HFFc6 (cell line): ENCODE results near the gene TXN. TPM values are rescaled to one million over a fixed set of nuclear protein-coding genes. Genes with fewer than 3 reads are reported as not detected.
A peak's percentile ranks its signal among the peaks of the same experiment; 100 is the strongest.

Experiments used
- DNase-seq: peaks from one replicate; pipeline ENCODE4 v3.0.0-alpha.2; 2018
- H3K27ac Mint-ChIP-seq: 2 replicates; pipeline ENCODE4 v1.8.0; 2020; ENCODE audit warnings: mild to moderate bottlenecking, mixed read lengths
- H3K27me3 Mint-ChIP-seq: 2 replicates; pipeline ENCODE4 v1.8.0; 2021; ENCODE audit warnings: mild to moderate bottlenecking, moderate library complexity, mixed read lengths; ENCODE audit not compliant: insufficient read depth
- H3K36me3 Mint-ChIP-seq: 2 replicates; pipeline ENCODE4 v1.8.0; 2021; ENCODE audit warnings: low read depth, mixed read lengths
- H3K4me1 Mint-ChIP-seq: 2 replicates; pipeline ENCODE4 v1.8.0; 2020; ENCODE audit warnings: low read depth, mixed read lengths
- H3K4me3 Mint-ChIP-seq: 2 replicates; pipeline ENCODE4 v1.8.0; 2020; ENCODE audit warnings: mild to moderate bottlenecking, moderate library complexity, mixed read lengths
- H3K9me3 Mint-ChIP-seq: 2 replicates; pipeline ENCODE4 v1.8.0; 2020; ENCODE audit warnings: mild to moderate bottlenecking, mixed read lengths
- CTCF ChIP-seq: fragments of 200-600 bp; sonication (generic); IDR thresholded peaks from 2 replicates; pipeline ENCODE4 v1.5.0; 2021; ENCODE audit warnings: antibody characterized with exemption, mild to moderate bottlenecking
- total RNA-seq, 6 experiments: library from RNA; stranded (reverse); fragmentation: NEBNext Ultra II Directional; extraction: Animal tissue kit (Norgen Biotek cat#: 25700); gene quantifications; 2 replicates in 1 of 6; 3 replicates in 5 of 6; pipeline ENCODE4 v1.2.3, GENCODE V29; 2021

Gene TXN
- total RNA-seq, 6 experiments from 2014 or later, result 365 to 493 (median 450) TPM

GRCh38 chr9:110261632-110262031 is 5.3 kb upstream of the TXN start:
- no peak for DNase-seq

GRCh38 chr9:110260911-110261310 is 4.6 kb upstream of the TXN start:
- H3K27ac Mint-ChIP-seq, result peak overlapping the region; percentile 65
- peaks cover 16% of the 10 kb centered on the region for H3K27me3 Mint-ChIP-seq
- no peak for TF ChIP-seq CTCF
- H3K36me3 Mint-ChIP-seq, result no peaks in the 10 kb centered on the region; the same call in 1 of the 2 replicates
- peak overlapping the region; percentile 49; the same call in 1 of the 2 replicates for H3K4me3 Mint-ChIP-seq
- peaks cover 37% of the 10 kb centered on the region for H3K4me1 Mint-ChIP-seq
- no peak for DNase-seq
- H3K9me3 Mint-ChIP-seq, result peaks cover 5% of the 10 kb centered on the region; the same call in 1 of the 2 replicates

More at GRCh38 chr9:110261632-110262031, 5.3 kb upstream of the TXN start:
- TF ChIP-seq CTCF, result no peak
- Mint-ChIP-seq H3K9me3 (peaks cover 5% of the 10 kb centered on the region; the same call in 1 of the 2 replicates), H3K27me3 (peaks cover 15% of the 10 kb centered on the region), H3K27ac (no peak overlapping the region), H3K4me3 (no peak overlapping the region), H3K4me1 (peaks cover 37% of the 10 kb centered on the region), H3K36me3 (no peaks in the 10 kb centered on the region)

- TF ChIP-seq CTCF, result no peak
- peaks cover 10% of the 10 kb centered on the region for H3K27me3 Mint-ChIP-seq
- H3K4me1 Mint-ChIP-seq, result peaks cover 43% of the 10 kb centered on the region
- no peak overlapping the region for H3K27ac Mint-ChIP-seq
- H3K9me3 Mint-ChIP-seq, result peaks cover 3% of the 10 kb centered on the region; the same call in 1 of the 2 replicates
- H3K36me3 Mint-ChIP-seq, result peaks cover 7% of the 10 kb centered on the region
- H3K4me3 Mint-ChIP-seq, result no peak overlapping the region
- DNase-seq, result no peak
Observed at GRCh38 chr9:110259566-110259965, 3.3 kb upstream of the TXN start.

- Mint-ChIP-seq H3K4me3 (no peak overlapping the region), H3K4me1 (peaks cover 52% of the 10 kb centered on the region), H3K27me3 (peaks cover 10% of the 10 kb centered on the region), H3K36me3 (peaks cover 16% of the 10 kb centered on the region), H3K27ac (peak overlapping the region; percentile 100; the same call in 1 of the 2 replicates), H3K9me3 (no peaks in the 10 kb centered on the region)
- no peak for TF ChIP-seq CTCF
- DNase-seq, result no peak
Observed at GRCh38 chr9:110258690-110259091, 2.4 kb upstream of the TXN start.

GRCh38 chr9:110257956-110258355 is 1.6 kb upstream of the TXN start:
- TF ChIP-seq CTCF, result no peak
- peaks cover 18% of the 10 kb centered on the region for H3K36me3 Mint-ChIP-seq
- H3K27me3 Mint-ChIP-seq, result peaks cover 8% of the 10 kb centered on the region
- no peaks in the 10 kb centered on the region for H3K9me3 Mint-ChIP-seq
- peaks cover 59% of the 10 kb centered on the region for H3K4me1 Mint-ChIP-seq
- no peak for DNase-seq
- peak overlapping the region; percentile 100 for H3K27ac Mint-ChIP-seq
- peak overlapping the region; percentile 99; the same call in 1 of the 2 replicates for H3K4me3 Mint-ChIP-seq
